ENCODE data around the gene XNDC1N.

XNDC1N gene

GRCh38 chr11:71940561-71941219 is 12.3 kb upstream of the XNDC1N start:
- Mint-ChIP-seq H3K4me1 (ENCODE audit: low read depth) (peaks cover 19% of the 10 kb centered on the region), H3K36me3 (ENCODE audit: low read depth) (peaks cover 38% of the 10 kb centered on the region), H3K9me3 (no peaks in the 10 kb centered on the region), H3K27me3 (no peaks in the 10 kb centered on the region), H3K27ac (no peak overlapping the region), H3K4me3 (no peak overlapping the region)

- H3K27ac Mint-ChIP-seq: no peak overlapping the region
- peaks cover 20% of the 10 kb centered on the region for H3K4me1 Mint-ChIP-seq (ENCODE audit: low read depth)
- peaks cover 21% of the 10 kb centered on the region for H3K36me3 Mint-ChIP-seq (ENCODE audit: low read depth)
- no peaks in the 10 kb centered on the region for H3K27me3 Mint-ChIP-seq
- H3K4me3 Mint-ChIP-seq: no peak overlapping the region
- H3K9me3 Mint-ChIP-seq: no peaks in the 10 kb centered on the region
These were observed 9.4 kb upstream of the XNDC1N start for GRCh38 chr11:71937826-71938225.

GRCh38 chr11:71936825-71937224 is 8.4 kb upstream of the XNDC1N start:
- Mint-ChIP-seq H3K36me3 (ENCODE audit: low read depth) (peaks cover 16% of the 10 kb centered on the region), H3K4me1 (ENCODE audit: low read depth) (peaks cover 30% of the 10 kb centered on the region), H3K27me3 (no peaks in the 10 kb centered on the region), H3K4me3 (no peak overlapping the region), H3K9me3 (no peaks in the 10 kb centered on the region), H3K27ac (no peak overlapping the region)

- H3K27me3 Mint-ChIP-seq: no peaks in the 10 kb centered on the region
- peaks cover 44% of the 10 kb centered on the region for H3K4me1 Mint-ChIP-seq (ENCODE audit: low read depth)
- peaks cover 16% of the 10 kb centered on the region for H3K36me3 Mint-ChIP-seq (ENCODE audit: low read depth)
- no peak overlapping the region for H3K27ac Mint-ChIP-seq
- H3K4me3 Mint-ChIP-seq: no peak overlapping the region
- no peaks in the 10 kb centered on the region for H3K9me3 Mint-ChIP-seq
These were observed 7.0 kb upstream of the XNDC1N start for GRCh38 chr11:71935338-71935925.

GRCh38 chr11:71934213-71934612 is 5.8 kb upstream of the XNDC1N start:
- no peaks in the 10 kb centered on the region for H3K9me3 Mint-ChIP-seq
- no peak overlapping the region for H3K4me3 Mint-ChIP-seq
- peak overlapping the region; percentile 20 for H3K27ac Mint-ChIP-seq
- peaks cover 13% of the 10 kb centered on the region for H3K36me3 Mint-ChIP-seq (ENCODE audit: low read depth)
- no peaks in the 10 kb centered on the region for H3K27me3 Mint-ChIP-seq
- H3K4me1 Mint-ChIP-seq (ENCODE audit: low read depth): peaks cover 56% of the 10 kb centered on the region

- Mint-ChIP-seq H3K27ac (no peak overlapping the region), H3K27me3 (no peaks in the 10 kb centered on the region), H3K36me3 (ENCODE audit: low read depth) (peaks cover 11% of the 10 kb centered on the region), H3K4me1 (ENCODE audit: low read depth) (peaks cover 60% of the 10 kb centered on the region), H3K9me3 (no peaks in the 10 kb centered on the region), H3K4me3 (no peak overlapping the region)
These were observed 4.9 kb upstream of the XNDC1N start for GRCh38 chr11:71933141-71933933.

GRCh38 chr11:71931245-71931602 is 2.8 kb upstream of the XNDC1N start:
- Mint-ChIP-seq H3K9me3 (no peaks in the 10 kb centered on the region), H3K4me3 (peak overlapping the region; percentile 97), H3K36me3 (ENCODE audit: low read depth) (peaks cover 3% of the 10 kb centered on the region), H3K4me1 (ENCODE audit: low read depth) (peaks cover 65% of the 10 kb centered on the region), H3K27me3 (no peaks in the 10 kb centered on the region), H3K27ac (no peak overlapping the region)

- Mint-ChIP-seq H3K4me3 (peak overlapping the region; percentile 97), H3K4me1 (ENCODE audit: low read depth) (peaks cover 65% of the 10 kb centered on the region), H3K27me3 (no peaks in the 10 kb centered on the region), H3K36me3 (ENCODE audit: low read depth) (peaks cover 4% of the 10 kb centered on the region), H3K9me3 (no peaks in the 10 kb centered on the region), H3K27ac (peak overlapping the region; percentile 38)
These were observed 2.3 kb upstream of the XNDC1N start for GRCh38 chr11:71930556-71931244.

GRCh38 chr11:71929491-71929890 is 1.1 kb upstream of the XNDC1N start:
- Mint-ChIP-seq H3K9me3 (no peaks in the 10 kb centered on the region), H3K27ac (peak overlapping the region; percentile 100), H3K4me3 (peak overlapping the region; percentile 97), H3K36me3 (ENCODE audit: low read depth) (peaks cover 11% of the 10 kb centered on the region), H3K4me1 (ENCODE audit: low read depth) (peaks cover 64% of the 10 kb centered on the region), H3K27me3 (no peaks in the 10 kb centered on the region)

GRCh38 chr11:71928737-71929443 is 496 bp upstream of the XNDC1N start, which contains the start of gene RNF121:
Gene RNF121 (plus strand): TSS chr11:71929046. CDS start chr11:71929062, 16 bp downstream.
- Mint-ChIP-seq H3K27me3 (no peaks in the 10 kb centered on the region), H3K36me3 (ENCODE audit: low read depth) (peaks cover 14% of the 10 kb centered on the region), H3K9me3 (no peaks in the 10 kb centered on the region), H3K4me1 (ENCODE audit: low read depth) (peaks cover 58% of the 10 kb centered on the region), H3K27ac (peak within 1 kb of the TSS; percentile 100), H3K4me3 (peak within 1 kb of the TSS; percentile 97)

GRCh38 chr11:71917646-71918140 is 10.7 kb downstream of the XNDC1N start:
- Mint-ChIP-seq H3K4me3 (no peak overlapping the region), H3K27me3 (no peaks in the 10 kb centered on the region), H3K9me3 (no peaks in the 10 kb centered on the region), H3K27ac (no peak overlapping the region), H3K36me3 (ENCODE audit: low read depth) (peaks cover 55% of the 10 kb centered on the region), H3K4me1 (ENCODE audit: low read depth) (peaks cover 4% of the 10 kb centered on the region)

- H3K36me3 Mint-ChIP-seq (ENCODE audit: low read depth): peaks cover 62% of the 10 kb centered on the region
- H3K27ac Mint-ChIP-seq: peak overlapping the region; percentile 13
- no peaks in the 10 kb centered on the region for H3K27me3 Mint-ChIP-seq
- H3K4me3 Mint-ChIP-seq: no peak overlapping the region
- H3K4me1 Mint-ChIP-seq (ENCODE audit: low read depth): peaks cover 14% of the 10 kb centered on the region
- H3K9me3 Mint-ChIP-seq: no peaks in the 10 kb centered on the region
These were observed 13.7 kb downstream of the XNDC1N start for GRCh38 chr11:71914617-71915189.

GRCh38 chr11:71913756-71914526 is 14.5 kb downstream of the XNDC1N start:
- no peaks in the 10 kb centered on the region for H3K27me3 Mint-ChIP-seq
- H3K36me3 Mint-ChIP-seq (ENCODE audit: low read depth): peaks cover 60% of the 10 kb centered on the region
- no peak overlapping the region for H3K4me3 Mint-ChIP-seq
- H3K9me3 Mint-ChIP-seq: no peaks in the 10 kb centered on the region
- peaks cover 14% of the 10 kb centered on the region for H3K4me1 Mint-ChIP-seq (ENCODE audit: low read depth)
- H3K27ac Mint-ChIP-seq: no peak overlapping the region
